GM21528 (cell line): ENCODE data around the gene GPR85.
"Not testable (repeated sequence)": the region's sequence is repeated elsewhere in the genome, so short reads cannot be mapped to it uniquely, and the experiment has no call there.

ENCODE experiments used
- ATAC-seq: cut with Tn5 transposase; IDR thresholded peaks from one replicate; pipeline ENCODE4 v1.9.1; 2021; ENCODE audit warnings: mild to moderate bottlenecking, moderate library complexity; ENCODE audit not compliant: unreplicated experiment, low FRiP score

The GPR85 gene, protein sequence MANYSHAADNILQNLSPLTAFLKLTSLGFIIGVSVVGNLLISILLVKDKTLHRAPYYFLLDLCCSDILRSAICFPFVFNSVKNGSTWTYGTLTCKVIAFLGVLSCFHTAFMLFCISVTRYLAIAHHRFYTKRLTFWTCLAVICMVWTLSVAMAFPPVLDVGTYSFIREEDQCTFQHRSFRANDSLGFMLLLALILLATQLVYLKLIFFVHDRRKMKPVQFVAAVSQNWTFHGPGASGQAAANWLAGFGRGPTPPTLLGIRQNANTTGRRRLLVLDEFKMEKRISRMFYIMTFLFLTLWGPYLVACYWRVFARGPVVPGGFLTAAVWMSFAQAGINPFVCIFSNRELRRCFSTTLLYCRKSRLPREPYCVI

GRCh38 chr7:113086431-113086888, at the start of gene GPR85:
Gene GPR85 (minus strand): TSS chr7:113086827. CDS start chr7:113084721, 2,106 bp downstream.
- ATAC-seq: peak; percentile 71

DNA sequence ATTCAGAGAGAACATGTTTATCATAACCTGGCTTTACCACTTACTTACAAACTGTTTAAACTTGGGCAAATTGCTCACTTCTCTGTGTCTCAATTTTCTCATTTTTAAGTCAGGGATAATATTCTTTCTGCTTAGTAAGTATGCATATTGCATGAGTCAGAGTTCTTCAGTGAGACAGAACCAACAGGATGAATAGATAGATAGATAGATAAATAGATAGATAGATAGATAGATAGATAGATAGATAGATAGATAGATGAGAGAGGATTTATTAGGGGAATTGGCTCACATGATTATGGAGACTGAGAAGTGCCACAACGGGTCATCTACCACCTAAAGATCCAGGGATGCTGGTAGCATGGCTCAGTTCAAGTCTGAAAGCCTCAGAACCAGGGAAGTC, 47.4 kb upstream of the GPR85 start:
- no peak for ATAC-seq

GRCh38 chr7:113131367-113131766, 44.7 kb upstream of the GPR85 start:
- ATAC-seq: no peak

DNA sequence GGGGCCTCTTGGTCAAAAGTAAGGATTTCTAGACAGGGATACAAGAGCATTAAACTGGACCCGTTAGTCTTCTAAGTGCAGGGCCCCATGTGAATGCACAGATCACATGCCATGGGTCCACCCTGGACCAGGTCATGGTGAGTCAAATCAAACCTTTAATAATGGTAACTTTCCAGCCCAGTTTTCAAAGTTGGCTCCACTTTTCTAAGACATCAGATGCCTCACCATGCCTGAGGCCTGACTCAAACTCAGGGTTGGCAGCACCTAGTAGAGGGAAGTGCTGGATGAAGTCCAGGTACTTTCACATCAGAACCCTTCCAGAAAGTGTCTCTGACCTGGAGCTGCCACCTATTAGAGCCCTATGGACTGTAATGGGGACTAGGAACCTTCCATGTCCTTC, 41.4 kb upstream of the GPR85 start:
- ATAC-seq: no peak

DNA sequence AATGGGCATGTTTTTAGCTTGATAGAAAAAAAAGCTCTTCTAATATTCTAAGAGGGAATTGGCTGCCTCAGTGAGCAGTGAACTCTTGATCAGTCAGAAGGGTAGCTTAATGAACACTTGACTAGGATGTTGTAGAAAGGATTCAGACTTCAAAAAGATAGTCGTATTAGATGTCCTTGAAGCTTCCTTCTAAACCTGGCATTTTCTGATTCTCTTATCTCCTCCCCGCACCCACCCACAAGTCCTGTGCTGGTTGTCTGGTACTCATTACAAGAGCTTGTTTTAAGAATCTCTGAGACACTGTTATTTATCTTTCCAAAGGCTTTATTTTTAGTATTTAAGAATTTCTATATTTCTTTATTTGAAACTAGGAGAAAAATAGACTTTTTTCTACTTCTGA, 39.1 kb upstream of the GPR85 start:
- ATAC-seq: no peak

DNA sequence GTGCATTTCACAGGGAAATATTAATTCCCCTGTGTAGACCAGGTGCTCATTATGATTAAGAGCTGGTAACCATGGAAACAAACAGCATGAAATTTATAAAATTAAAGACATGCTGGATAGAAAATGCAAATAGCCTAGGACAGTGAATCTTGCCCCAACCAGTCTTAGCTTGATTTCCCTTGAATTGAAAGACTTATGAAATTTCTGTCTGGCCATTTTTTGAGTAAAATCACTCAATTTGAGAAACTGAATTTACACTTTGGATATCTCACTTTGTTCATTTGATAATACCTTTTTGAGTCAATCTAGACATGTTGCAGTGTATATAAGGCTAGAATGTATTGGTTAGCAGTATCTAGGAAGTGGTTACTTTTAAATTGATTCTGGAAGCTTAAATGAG, 36.1 kb upstream of the GPR85 start:
- ATAC-seq: no peak

DNA sequence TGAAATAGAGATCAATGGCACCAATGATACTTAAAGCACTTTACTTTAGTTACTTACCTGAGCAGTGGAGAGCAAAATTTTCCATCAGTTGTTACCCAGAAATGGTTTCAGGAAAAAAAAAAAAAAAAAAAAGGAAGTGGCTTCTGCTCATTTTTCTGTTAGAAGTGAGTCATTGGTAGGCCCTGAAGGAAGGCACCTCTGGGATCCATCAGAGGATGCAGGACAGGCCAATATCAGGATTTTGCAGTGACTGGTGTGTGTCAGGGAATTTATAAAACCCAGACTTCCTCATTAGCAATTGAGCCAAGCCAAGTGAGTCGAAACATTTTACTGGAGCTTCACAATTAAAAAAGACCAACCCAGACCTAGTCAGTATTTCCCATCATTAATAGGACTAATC, 34.0 kb upstream of the GPR85 start:
- ATAC-seq: no peak

DNA sequence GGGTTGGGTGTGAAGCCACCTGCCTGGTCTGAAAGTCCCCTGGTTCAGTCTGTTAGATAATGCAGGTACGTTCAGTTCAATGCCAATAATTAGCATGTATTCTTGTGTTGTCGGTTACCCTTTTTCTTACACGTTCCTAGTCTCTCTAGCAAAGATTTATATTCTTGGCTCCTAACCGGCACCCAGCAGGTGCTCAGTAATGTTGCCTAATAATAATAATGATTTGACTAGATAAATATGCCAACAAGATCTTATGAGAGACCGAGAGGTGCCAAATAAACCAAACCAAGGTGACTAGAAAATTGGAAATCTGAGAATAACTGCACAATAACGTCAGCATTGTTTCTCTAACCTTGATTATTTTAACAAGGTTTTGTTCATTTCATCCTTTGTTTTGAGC, 32.8 kb upstream of the GPR85 start:
- no peak for ATAC-seq

GRCh38 chr7:113118074-113118959, 31.7 kb upstream of the GPR85 start, which contains the start of gene SMIM30:
Gene SMIM30 (minus strand): TSS chr7:113118554. CDS start chr7:113117578, 976 bp downstream.
- peak; percentile 99 for ATAC-seq

GRCh38 chr7:113117374-113117774, 30.7 kb upstream of the GPR85 start:
- ATAC-seq: not testable (repeated sequence)

DNA sequence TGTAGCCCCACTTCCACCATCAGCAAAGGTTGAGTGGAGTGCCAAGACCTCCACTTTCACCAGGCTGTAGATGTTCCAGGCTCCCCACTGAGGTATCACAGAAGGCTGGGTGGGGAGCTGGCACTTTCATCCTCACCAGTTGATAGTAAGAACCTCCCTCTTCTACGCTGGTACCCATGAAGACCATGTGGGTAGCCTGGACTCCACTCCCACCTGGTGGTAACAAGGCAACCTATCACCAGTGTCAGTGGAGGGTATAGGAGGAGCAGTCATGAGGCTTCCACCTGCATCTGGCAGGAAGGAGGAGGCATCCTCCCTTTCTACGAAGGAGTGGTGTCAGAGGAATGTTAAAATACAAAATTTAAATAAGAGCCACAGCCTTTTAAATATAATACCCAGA, 27.3 kb upstream of the GPR85 start:
- ATAC-seq: no peak

DNA sequence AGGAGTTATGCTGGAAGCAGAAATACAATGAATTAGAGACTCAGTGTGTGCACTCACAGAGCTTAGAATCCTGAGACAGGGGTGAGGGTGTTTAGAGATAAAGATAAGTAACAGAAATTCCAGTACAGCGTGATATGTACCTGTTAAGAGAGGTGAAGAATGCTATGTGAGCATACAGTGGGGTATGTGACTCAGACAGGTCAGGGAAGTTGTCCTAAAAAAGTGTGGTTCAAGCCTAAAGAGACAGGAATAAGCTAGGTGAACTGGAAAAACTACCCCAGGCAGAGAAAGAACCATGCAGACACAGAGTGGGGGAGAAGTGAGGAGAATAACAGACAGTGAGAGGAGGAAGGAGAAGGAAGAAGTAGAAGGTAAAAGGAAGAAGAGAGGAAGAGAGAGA, 23.1 kb upstream of the GPR85 start:
- ATAC-seq: no peak

DNA sequence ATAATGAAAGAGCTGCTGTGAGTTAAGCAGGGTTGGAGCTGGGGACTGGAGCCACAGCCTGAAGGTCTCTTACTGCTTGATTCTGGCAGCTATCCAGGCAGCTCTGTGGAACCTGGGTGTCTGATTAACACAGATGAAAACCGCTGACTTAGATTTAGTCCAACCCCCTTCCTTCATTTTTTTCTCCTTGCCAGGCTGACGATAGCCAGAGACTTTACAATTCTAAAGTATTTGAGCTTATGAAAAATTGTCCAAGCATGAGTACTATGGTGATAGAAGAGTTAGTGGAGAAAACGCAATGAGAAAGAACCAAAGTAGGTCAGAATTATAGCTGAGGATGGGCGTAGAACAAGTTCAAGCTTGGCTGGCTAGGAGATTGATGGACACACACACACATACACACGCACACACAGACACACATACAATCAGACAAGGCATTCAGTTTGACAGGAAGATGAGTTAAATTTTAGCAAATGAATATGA, 13.5 kb upstream of the GPR85 start:
- ATAC-seq: no peak

GRCh38 chr7:113099284-113099919, 12.8 kb upstream of the GPR85 start:
- no peak for ATAC-seq

DNA sequence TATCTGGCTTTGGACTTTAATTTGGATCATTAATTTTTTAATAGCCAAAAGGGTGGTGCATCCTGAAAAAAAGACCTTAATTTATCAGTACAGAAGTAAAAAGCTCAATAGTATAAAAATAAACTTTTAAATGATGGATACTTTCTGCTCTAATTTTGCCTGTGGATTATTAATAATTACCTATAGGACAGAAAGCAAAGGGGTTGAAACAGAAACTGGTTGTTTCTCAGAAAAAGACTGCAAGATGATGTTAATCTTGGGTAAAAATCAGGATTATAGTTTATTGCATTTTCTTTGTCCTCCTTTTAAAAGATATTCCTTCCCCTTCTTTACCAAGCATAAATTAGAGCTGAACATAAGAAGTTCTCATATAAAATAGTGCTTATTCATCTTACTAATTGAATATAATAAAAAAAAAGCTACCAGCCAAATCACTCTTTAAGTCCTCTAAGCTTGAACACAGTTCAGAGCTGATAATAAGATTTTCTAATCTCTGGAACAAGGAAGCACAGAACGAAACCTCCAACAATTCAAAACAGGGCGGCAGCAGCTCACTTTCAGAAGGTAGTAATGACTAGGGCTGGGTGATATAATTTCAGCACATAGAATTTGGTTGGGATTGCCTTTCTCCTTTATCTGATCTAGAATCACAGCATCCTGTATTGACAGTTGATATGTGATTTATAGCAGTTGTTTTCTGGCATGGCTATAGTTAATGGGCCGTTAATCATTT, 8.1 kb upstream of the GPR85 start:
- ATAC-seq: no peak

DNA sequence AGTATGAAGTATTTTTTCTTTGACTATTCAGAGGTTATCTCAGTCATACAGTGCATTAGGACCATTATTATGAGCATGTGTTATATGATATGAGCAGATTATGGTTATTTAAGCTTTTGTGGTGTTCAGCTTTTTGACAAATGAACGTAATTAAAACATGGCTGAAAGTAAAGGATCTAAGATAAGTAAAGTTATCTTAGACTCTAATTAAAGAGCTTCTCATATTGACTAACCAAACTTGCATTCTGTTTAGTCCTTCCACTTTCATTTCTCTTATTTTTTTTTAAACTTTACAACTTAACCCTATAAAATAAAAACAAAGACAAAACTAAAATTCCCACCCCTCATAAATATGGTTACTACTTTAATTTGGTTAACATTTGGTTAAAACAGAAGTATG, 6.9 kb upstream of the GPR85 start:
- ATAC-seq: no peak

DNA sequence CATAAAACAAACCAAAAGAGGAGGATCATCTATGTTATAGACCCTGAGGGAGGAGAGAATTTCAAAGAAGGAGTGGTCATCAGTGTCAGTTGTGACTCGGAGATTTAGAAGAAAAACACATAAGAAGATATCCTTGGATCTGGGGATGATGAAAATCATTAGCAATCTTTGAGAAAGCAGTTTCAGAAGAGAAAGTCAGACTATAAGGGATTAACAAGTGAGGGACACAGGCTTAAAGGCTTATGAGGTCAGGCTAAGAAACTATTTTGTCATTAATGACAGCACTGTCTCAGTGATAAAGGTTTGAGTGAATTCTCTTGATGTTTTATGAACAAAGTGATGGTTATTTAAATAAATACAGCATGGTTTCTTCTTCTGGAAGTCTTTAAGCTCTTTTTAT, 6.1 kb upstream of the GPR85 start:
- ATAC-seq: no peak

- ATAC-seq: no peak
Observed at GRCh38 chr7:113087071-113087998, 708 bp upstream of the GPR85 start.

DNA sequence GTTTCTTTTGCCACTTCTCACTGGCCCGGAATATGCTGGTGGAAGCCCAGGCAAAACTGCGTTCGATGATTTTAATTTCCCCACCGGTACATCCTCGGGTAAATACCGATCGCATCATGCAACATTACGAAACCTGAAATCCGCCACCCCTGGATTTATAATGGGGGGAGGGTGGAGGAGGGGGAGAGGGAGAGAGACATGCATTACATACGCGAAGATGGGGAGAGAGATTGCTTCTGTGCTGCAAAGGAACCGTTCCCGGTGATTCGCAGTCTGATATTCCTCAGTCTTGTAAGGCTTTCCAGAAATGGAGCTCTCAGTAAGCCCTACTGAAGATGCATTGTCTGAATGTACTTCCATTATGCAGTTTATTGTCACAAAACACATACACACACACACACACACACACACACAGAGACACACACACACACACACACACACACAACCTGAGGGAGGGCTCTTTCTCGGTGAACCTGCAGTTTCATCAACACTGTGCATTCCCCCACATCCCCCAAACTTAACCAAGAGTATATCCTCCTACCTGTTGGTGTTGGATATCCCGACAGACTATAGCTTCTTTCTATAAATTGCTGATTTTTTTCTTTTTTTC, 741 bp downstream of the GPR85 start:
- no peak for ATAC-seq
